ENCODE data around the gene TEAD4.

Gene TEAD4

DNA sequence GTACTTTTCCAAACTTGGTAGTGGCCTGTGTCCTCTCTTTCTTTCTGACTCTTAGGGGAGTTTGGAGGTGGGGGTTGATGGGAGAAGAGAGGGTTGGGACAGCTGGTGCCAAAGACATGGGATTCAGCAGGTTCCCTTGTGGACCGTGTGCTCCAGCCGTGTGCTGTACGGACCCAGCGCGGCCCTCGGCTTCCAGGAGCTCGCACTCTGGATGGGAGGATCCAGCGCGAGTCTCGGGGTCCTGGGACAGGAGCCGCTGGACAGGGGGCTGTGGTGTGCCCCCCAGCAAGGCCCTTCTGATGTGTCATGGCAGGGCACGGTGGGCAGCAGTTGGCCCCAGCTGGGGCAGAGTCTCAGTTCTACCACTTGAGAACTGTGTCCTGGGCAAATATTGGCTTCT, 73.0 kb downstream of the TEAD4 start:
- peaks cover 3% of the 10 kb centered on the region for H3K27me3 Mint-ChIP-seq
- no peaks in the 10 kb centered on the region for H3K36me3 Mint-ChIP-seq
- H3K4me1 Mint-ChIP-seq = no peaks in the 10 kb centered on the region
- no peaks in the 10 kb centered on the region for H3K9me3 Mint-ChIP-seq
- H3K4me3 Mint-ChIP-seq = no peak overlapping the region
- no peak overlapping the region for H3K27ac Mint-ChIP-seq

DNA sequence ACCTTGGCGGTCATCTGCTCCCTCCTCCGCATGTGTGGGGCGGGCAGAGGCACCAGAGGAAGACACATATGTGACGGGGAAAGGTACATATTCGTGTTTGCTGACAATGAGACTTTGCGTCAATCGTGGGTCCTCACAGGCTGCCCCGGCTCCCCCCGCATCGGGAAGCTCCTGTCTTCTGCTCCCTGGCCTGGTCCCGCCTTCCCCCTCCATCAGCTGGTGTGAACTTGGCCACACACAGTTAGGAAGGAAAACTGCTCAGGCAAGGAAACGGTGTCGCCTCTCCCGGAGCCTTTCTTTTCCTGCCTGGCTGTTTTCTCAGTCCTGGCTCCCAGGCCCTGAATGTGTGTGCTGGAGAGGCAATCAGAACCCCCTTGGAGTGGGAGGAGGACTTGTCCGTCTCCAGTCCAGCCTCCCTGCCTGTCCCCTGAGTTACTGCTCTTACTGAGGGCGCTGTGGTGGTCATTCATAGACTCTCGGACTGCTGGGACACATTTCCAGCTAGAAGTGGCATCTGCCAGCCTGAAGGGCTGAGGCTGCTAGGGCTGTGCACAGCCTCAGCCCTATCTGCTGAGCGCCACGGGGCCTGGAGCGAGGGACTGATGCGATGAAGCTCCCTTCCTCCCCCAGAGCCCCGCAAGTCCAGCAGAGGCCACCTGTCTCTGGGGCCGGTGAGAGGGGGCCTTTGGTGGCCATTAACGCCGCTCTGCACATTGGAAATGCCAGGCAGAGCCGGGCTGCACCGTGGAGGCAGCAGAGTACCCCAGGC, 73.8 kb downstream of the TEAD4 start:
- H3K27ac Mint-ChIP-seq = no peak overlapping the region
- H3K27me3 Mint-ChIP-seq = peaks cover 3% of the 10 kb centered on the region
- no peak overlapping the region for H3K4me3 Mint-ChIP-seq
- no peaks in the 10 kb centered on the region for H3K36me3 Mint-ChIP-seq
- H3K4me1 Mint-ChIP-seq = no peaks in the 10 kb centered on the region
- H3K9me3 Mint-ChIP-seq = no peaks in the 10 kb centered on the region

DNA sequence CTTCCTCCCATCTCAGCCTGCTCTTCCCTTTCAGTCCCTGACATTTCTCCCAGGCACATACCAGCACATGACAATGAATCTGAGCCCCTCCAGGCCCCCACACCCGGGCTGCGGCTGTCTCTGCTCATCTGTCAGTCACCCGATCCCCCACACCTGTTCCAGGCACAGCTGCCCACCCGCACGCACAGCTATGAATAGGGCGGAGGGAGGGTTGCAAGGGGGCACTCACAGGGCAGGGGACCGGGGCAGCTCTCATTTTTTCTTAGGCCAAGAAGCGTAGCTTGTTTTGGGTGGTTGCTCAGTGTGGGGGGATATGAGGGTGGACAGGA, 74.3 kb downstream of the TEAD4 start:
- peaks cover 3% of the 10 kb centered on the region for H3K27me3 Mint-ChIP-seq
- no peaks in the 10 kb centered on the region for H3K36me3 Mint-ChIP-seq
- no peak overlapping the region for H3K4me3 Mint-ChIP-seq
- no peak overlapping the region for H3K27ac Mint-ChIP-seq
- H3K4me1 Mint-ChIP-seq = no peaks in the 10 kb centered on the region
- no peaks in the 10 kb centered on the region for H3K9me3 Mint-ChIP-seq

DNA sequence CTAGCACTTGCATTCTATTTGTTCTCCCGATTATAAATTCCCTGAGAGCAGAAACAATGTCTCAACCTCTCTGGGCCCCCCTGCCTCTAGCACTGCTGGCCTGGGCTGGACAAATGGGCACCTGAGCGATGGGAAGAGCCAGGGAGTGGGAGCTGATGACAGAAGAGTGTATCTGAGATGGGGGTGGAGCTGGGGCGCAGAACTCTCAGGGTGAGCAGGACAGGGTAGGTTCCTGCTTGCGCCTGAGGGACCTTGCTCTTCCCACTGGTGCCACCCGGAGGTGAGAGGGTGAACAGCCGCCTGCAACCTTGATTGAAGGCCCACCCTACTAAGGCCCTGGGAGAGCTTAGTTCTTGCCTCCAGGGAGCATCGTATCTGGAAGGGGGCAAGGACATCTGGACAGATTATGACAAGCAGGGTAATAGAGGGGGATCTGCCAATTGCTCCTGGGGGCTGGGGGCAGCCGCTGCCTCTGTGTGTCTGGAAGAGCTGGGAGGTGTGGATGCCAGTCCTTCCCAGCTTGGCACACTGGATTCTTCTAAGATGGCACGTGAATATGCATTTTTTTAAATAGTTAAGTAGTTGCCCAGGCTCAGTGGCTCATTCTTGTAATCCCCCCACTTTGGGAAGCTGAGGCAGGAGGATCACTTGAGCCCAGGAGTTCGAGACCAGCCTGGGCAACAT, 75.0 kb downstream of the TEAD4 start:
- Mint-ChIP-seq H3K36me3 (no peaks in the 10 kb centered on the region), H3K9me3 (no peaks in the 10 kb centered on the region), H3K4me1 (no peaks in the 10 kb centered on the region)

DNA sequence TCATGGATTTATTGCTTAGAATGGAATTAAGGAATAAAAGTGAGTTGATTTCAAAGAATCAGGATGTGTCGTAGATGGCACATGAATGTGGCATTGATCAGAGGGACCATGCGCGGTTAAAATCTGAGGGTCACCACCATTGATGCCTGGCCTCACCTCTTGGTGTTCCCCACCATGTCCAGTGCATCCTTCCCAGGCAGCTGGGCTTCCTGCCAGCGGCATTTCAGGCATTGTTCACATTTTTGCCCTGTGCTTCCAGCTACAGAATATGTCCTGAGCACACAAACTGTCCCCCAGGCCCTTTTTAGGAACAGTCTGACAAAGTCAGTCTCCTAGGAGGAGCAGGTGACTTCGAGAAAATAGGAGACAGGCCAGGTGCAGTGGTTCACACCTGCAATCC, 76.0 kb downstream of the TEAD4 start:
- Mint-ChIP-seq H3K27ac (no peak overlapping the region), H3K36me3 (no peaks in the 10 kb centered on the region), H3K4me1 (no peaks in the 10 kb centered on the region), H3K4me3 (no peak overlapping the region), H3K9me3 (no peaks in the 10 kb centered on the region), H3K27me3 (peaks cover 1% of the 10 kb centered on the region)

More for the DNA sequence above, 75.0 kb downstream of the TEAD4 start:
- no peak overlapping the region for H3K4me3 Mint-ChIP-seq
- peaks cover 3% of the 10 kb centered on the region for H3K27me3 Mint-ChIP-seq
- H3K27ac Mint-ChIP-seq = no peak overlapping the region

GRCh38 chr12:3035815-3036702, 76.9 kb downstream of the TEAD4 start:
- Mint-ChIP-seq H3K4me3 (no peak overlapping the region), H3K27me3 (no peaks in the 10 kb centered on the region), H3K36me3 (no peaks in the 10 kb centered on the region), H3K9me3 (no peaks in the 10 kb centered on the region), H3K4me1 (no peaks in the 10 kb centered on the region), H3K27ac (no peak overlapping the region)

DNA sequence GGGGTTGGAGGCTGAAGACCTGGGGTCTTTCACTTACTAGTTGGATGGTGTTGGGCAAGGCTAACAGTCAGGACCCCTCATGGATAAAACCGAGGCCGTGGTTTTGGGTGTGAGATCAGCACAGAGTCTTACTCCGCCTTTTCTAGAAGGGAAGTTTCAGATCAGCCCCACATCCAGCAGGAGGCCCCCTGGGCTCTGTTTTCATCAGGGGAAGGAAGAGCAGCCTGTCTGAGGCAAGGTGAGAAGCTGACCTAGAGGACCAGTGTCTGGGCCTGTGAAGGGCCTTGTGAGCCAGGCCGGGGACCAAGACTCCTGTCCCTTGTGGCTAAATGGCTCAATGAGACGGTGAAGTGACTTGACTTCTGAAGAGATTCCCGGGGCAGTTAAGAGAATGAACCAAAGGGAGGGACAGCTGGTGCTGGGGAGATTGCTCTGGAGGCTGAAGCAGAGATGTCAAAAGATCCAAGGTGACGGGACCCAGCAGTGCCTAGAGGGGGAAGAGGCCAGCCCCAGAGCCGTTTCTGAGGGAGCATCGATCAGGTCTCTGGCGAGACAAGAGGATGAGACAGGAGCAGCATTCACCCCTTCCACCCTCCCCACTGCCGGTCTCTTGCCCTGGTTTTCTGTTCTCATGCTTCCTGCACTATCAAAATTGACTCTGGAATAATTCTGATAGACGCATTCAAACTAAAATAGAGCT, 77.9 kb downstream of the TEAD4 start:
- no peaks in the 10 kb centered on the region for H3K9me3 Mint-ChIP-seq
- no peak overlapping the region for H3K4me3 Mint-ChIP-seq
- H3K27ac Mint-ChIP-seq = peak overlapping the region; percentile 9
- no peaks in the 10 kb centered on the region for H3K4me1 Mint-ChIP-seq
- H3K36me3 Mint-ChIP-seq = no peaks in the 10 kb centered on the region
- peaks cover 5% of the 10 kb centered on the region for H3K27me3 Mint-ChIP-seq

GRCh38 chr12:3038166-3038565, 79.0 kb downstream of the TEAD4 start:
- no peak overlapping the region for H3K27ac Mint-ChIP-seq
- no peak overlapping the region for H3K4me3 Mint-ChIP-seq
- H3K9me3 Mint-ChIP-seq = no peaks in the 10 kb centered on the region
- H3K27me3 Mint-ChIP-seq = peaks cover 11% of the 10 kb centered on the region
- no peaks in the 10 kb centered on the region for H3K36me3 Mint-ChIP-seq
- H3K4me1 Mint-ChIP-seq = no peaks in the 10 kb centered on the region

- H3K36me3 Mint-ChIP-seq = no peaks in the 10 kb centered on the region
- no peak overlapping the region for H3K4me3 Mint-ChIP-seq
- no peaks in the 10 kb centered on the region for H3K4me1 Mint-ChIP-seq
- H3K27ac Mint-ChIP-seq = no peak overlapping the region
- peaks cover 16% of the 10 kb centered on the region for H3K27me3 Mint-ChIP-seq
- H3K9me3 Mint-ChIP-seq = no peaks in the 10 kb centered on the region
These were observed 79.8 kb downstream of the TEAD4 start for GRCh38 chr12:3038926-3039510.

DNA sequence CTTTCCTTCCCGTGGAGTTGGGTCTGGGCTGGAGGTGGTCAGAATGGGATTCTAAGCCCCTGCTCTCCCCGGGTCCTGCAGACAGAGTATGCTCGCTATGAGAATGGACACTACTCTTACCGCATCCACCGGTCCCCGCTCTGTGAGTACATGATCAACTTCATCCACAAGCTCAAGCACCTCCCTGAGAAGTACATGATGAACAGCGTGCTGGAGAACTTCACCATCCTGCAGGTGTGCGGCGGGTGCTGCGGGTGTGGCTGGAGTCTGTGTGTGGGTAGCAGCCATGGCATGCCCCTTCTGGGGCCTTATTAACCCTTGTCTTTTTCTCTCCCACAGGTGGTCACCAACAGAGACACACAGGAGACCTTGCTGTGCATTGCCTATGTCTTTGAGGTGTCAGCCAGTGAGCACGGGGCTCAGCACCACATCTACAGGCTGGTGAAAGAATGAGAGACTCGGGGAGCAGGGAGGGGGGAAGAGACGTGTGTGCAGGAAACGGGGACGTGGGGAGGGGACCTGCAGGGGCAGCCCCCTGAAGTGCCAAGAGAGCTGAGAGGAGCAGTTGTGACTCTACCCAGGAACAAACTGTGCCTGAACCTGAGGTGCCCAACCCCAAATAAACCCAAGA, 80.9 kb downstream of the TEAD4 start:
- H3K4me3 Mint-ChIP-seq = no peak overlapping the region
- no peaks in the 10 kb centered on the region for H3K36me3 Mint-ChIP-seq
- H3K27me3 Mint-ChIP-seq = peaks cover 19% of the 10 kb centered on the region
- H3K9me3 Mint-ChIP-seq = no peaks in the 10 kb centered on the region
- no peak overlapping the region for H3K27ac Mint-ChIP-seq
- H3K4me1 Mint-ChIP-seq = no peaks in the 10 kb centered on the region

GRCh38 chr12:3040663-3041544, 81.7 kb downstream of the TEAD4 start:
- Mint-ChIP-seq H3K9me3 (no peaks in the 10 kb centered on the region), H3K27ac (no peak overlapping the region), H3K27me3 (peaks cover 20% of the 10 kb centered on the region), H3K4me3 (no peak overlapping the region), H3K36me3 (no peaks in the 10 kb centered on the region), H3K4me1 (no peaks in the 10 kb centered on the region)

GRCh38 chr12:3041558-3042164, 82.5 kb downstream of the TEAD4 start:
- Mint-ChIP-seq H3K27me3 (peaks cover 24% of the 10 kb centered on the region), H3K4me1 (no peaks in the 10 kb centered on the region), H3K27ac (peak overlapping the region; percentile 17), H3K4me3 (no peak overlapping the region), H3K9me3 (no peaks in the 10 kb centered on the region), H3K36me3 (no peaks in the 10 kb centered on the region)

DNA sequence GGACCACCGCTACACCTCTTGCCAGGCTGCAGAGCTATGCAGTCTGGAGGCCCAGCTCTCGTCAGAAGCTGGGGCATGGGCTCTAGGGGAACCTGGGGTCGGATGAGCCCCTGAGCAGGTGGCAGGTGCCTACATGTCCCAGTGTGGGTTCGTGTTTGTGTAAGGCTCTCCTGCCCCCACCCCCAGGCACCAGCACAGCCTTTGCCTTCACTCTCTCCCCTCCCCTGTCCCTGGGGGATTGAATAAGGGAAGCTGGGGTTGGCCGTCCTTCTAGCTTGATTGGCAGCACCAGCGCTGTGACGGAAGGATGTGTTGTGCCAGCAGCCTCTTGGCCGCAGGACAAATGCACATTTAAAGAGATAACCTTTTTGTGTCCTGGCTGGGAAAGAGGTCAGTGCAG, 83.2 kb downstream of the TEAD4 start:
- peaks cover 24% of the 10 kb centered on the region for H3K27me3 Mint-ChIP-seq
- no peaks in the 10 kb centered on the region for H3K36me3 Mint-ChIP-seq
- H3K4me3 Mint-ChIP-seq = no peak overlapping the region
- H3K27ac Mint-ChIP-seq = no peak overlapping the region
- H3K9me3 Mint-ChIP-seq = no peaks in the 10 kb centered on the region
- no peaks in the 10 kb centered on the region for H3K4me1 Mint-ChIP-seq

GRCh38 chr12:3042826-3043225, 83.6 kb downstream of the TEAD4 start:
- Mint-ChIP-seq H3K4me1 (no peaks in the 10 kb centered on the region), H3K36me3 (no peaks in the 10 kb centered on the region), H3K27ac (no peak overlapping the region), H3K4me3 (no peak overlapping the region), H3K9me3 (no peaks in the 10 kb centered on the region), H3K27me3 (peaks cover 26% of the 10 kb centered on the region)
